Limb (tissue), 2 donors: ENCODE measurements around the gene GRPEL1.
"Not testable (repeated sequence)": the region's sequence is repeated elsewhere in the genome, so short reads cannot be mapped to it uniquely, and the experiment has no call there.

Source experiments
- DNase-seq, 2 donors: peaks; one replicate each; pipeline ENCODE4 v3.0.0-alpha.2; 2016; ENCODE audit errors: extremely low spot score in 2 of 2

Gene GRPEL1

DNA sequence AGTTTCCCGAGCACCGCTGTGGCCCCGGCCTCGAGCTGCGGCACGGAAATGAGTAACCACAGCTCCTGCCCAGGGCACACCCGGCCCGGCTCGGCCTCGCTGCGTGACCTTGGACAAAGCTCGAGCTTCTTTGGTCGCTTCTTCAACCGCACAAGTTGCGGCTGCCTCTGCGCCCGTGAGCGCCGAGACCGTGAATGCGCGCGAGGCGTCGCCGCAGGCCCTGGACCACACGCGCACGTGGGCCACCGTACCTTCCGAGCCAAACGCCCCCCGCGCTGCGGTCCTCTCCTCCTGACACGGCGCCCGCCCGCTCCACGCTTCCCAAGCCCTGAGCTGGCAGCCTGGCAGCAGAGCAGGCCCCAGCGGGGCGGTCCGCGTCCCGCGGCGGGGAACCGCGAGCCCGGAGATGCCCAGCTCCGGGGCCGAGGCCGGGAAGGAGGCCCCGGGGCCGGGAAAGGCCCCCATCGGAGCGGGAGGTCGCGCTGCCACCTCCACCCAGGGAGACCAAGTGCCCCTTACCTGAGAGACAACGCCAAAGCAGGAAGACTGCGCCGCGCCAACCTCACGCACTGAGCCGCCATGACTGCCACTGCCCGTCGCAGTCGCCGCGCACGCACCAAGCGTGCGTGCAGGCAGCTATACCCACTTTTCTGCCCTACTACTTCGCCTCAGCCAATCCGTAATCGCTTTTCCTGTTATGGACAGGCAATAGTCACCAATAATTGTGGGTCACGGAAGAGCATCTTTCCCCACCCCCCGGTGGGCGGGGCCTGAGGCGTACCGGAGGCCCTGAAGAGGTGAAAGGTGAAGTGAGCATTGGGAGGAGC lies at the start of gene GRPEL1:
Gene GRPEL1, minus strand, starts transcription at position 613 of the 827 bp plus-strand sequence. Its CDS starts 32 bp downstream, at position 581.
- peak; percentile 100 for DNase-seq

DNA sequence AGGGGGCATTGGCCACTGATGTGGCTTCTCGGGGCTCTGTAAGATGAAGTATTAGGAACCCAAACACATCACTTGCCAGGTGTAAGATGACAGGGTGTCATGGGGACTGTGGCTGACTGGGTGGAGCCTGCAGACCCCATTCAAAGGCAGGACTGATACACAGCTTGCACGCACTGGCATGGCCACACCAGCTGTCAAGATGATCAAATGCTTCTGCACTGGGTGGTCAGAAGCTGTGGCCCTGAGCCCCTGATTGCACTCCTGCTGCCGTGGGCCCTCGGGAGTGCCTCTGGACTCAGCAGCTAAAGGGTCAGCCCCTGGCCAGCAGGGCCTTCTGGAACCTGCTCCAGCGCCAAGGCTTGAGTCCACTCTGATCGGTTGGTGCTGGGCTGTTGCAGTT lies 48.8 kb upstream of the GRPEL1 start:
- no peak for DNase-seq

DNA sequence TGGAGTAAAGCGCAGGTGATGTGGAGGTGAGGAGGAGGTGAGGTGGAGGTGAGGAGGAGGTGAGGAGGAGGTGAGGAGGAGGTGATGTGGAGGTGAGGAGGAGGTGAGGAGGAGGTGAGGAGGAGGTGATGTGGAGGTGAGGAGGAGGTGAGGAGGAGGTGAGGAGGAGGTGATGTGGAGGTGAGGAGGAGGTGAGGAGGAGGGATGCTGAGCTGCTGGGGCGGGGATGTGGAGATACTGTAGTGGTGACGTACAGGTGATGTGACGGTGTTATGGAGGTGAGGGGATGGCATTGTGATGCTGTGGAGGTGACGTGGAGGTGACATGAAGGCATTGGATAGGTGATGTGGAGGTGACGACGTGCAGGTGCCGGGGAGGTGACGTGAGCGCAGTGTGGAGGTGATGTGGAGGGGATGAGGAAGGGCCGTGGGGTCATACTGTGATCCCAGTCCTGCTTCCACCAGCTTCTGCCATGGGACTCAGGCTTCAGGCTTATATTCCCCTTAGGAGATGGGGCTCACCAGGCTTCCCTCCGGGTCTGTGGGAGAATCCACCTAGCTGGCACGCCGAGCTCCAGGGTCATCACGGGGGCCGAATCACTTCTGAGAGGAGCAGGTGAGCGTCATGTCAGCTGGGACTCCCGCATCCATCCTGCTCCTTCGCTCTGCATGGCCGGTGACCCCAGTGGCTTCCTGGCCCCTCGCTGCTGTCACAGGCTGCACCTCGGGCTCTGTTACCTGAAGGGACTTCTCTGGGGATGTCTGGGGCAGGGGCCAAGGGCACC lies 47.9 kb upstream of the GRPEL1 start:
- DNase-seq = no peak

DNA sequence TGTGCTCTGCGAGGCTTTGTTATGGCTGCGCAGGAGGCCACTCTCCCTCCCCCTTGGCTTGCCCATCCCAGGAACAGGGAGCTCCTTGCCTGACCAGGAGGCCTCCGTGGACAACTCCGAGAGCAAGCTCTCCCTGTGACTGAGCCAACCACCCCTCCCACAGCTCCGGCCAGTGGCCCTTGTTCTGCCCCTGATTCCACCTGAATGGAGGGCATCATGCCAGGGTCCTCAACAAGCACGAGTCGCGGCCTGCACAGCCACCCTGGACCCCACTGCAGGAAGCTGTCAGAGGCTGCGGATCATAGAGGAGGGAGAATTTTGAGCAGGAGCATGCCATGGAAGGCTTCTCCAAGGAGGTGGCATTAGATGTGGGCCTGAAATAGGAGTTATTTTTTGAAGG lies 44.8 kb upstream of the GRPEL1 start:
- DNase-seq = no peak

DNA sequence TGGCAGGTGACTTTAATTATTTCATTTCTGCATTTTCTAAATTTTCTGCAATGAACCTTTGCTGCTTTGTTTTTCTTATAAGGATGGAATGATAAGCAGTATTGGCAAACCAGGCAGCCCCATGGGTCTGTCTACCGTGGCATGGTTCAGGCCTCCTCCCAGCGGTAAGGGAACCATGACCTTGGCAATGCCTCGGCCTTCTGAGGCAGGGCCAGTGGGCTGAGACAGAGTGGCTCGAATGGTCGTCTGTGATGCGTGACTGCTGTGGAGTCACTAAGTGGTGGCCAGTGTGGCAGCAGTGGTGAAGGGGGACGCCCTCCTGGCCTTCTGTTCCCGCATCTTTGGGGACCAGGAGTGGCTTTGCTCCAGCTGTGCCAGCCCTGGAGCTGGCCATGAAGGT lies 43.6 kb upstream of the GRPEL1 start:
- no peak for DNase-seq

DNA sequence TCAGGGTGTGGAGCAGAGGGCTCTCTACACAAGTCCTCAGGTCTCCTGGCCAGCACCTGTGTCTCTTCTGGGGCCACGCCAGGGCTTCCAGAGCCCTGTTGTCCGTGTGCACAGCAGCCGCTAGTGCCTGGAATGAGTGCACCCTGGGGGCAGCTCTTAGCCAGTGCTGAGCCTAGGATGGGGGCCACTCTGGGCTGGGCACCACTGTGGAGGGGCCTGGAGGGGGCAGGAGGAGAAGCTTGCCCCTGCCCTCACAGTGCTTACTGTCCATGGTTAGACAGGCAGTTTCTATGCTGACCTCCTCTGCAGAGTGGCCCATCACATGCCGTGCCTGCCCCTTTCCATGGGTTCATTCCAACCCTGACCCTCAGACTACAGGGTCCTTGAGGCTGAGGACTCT lies 42.7 kb upstream of the GRPEL1 start:
- no peak for DNase-seq

DNA sequence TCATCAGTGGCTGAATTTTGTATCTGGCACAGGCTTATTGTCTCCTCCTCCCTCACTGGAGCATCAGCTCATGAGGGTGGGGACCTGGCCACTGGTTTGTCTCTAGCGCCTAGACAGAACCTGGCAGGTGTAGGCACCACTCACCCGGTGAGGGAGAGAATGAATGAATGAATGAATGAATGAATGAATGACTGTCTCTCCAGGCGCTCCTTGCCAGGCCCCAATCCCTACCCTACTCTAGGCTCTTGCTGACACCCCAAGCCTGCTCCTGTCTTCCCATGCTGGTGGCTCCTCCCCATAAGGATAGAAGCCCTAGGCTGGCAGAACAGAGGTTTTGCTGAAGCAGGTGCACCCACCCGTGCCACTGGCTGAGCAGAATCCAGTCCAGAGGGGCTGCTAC lies 41.3 kb upstream of the GRPEL1 start:
- no peak for DNase-seq

DNA sequence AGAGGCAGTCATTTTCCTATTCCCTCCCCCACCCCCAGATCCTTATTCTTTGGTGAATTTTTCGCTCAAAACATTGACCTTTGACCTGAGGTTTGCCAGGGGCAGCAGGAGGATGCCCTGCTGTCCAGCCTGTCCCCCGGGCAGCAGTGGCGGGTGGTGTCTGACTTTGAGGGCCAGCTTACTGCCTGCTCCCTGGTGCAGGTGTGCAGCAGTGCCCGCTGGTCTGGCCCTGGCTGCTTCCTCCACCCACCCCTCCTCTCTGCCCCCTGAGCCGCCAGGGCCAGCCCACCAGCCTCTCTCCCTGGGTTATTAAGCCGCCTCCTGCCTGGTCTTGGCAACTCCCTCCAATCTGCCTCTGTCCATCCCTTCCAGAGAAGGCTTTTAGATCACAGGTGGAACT lies 40.8 kb upstream of the GRPEL1 start:
- no peak for DNase-seq

DNA sequence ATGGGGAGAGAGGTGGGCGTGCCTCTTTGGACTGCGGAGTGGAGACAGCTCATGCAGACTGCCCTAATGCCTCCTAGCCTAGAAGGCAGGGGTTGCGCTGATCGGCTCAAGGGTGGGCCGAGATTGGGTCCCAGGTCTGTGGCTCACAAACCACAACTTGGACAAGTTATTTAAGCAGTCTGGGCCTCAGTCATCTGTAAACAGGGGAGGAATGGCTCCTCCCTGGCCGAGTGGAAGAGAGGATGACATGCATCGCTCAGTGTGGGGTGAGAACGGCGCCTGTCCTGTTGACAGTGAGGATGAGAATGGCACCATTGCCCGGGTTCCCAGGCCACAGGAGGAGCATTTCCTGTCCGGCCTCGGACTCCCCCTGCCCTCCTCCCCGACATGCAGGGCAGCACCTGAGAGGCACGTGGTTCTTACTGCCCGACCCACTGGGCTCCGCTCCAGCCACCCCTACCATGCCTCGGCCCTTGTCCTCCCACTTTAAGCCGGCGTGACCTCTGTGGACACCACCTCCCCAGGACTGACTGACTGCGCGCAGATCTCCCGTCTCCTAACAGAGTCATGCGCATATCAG lies 40.3 kb upstream of the GRPEL1 start:
- DNase-seq = no peak

DNA sequence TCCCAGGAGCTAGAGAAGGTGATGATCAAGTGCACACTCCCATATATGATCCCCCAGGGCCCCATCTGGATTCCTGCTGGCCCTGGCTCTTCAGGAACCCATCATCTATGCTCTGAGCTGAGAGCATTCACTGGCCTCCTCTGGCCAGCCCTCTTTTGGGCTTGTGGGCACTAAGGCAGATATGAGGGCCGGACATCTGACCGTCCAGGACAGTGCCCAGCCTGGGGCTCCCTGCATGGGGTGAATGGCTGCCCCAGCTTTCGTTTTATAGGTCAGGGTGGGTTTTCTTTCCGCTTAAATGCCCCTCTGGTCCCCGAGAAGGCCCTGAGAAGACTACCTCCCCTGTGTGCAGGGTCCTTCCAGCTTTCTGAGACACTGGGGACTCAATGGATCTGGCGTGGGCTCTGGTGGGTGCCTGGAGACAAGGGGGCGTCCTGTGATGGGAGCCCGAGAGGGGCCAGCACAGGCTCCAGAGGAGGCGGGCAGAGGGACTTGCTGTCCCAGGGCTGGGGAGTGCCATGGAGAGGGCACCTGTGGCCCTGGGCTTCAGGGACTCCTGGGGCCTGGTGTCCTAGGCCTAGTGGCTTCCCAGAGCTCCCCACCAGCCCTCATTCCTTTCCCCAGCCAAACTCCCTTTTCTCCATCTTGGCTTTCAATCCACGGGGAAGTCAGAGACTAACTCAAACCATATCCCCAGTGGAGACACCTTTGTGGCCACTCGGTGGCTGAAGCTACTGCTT lies 39.5 kb upstream of the GRPEL1 start:
- no peak for DNase-seq

DNA sequence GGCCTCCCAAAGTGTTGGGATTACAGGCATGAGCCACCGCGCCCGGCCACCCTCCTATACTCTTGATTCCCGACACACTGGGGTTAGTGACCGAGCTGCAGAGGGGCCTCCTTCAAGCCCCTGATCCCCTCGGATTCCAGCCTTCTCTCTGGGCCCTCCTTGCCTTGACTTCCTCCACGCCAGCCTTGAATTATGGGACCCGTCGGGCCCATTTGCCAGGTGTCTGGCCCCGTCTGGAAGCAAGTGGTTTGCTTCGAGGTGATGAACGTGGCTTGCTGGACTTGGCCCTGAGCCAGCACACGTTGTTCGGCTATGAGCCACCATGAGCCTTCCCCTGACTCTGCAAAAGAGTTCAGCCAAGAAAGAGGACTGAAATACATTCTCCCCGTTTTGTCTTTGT lies 37.4 kb upstream of the GRPEL1 start:
- DNase-seq = peak in 1 of 2 donors; percentile 61

DNA sequence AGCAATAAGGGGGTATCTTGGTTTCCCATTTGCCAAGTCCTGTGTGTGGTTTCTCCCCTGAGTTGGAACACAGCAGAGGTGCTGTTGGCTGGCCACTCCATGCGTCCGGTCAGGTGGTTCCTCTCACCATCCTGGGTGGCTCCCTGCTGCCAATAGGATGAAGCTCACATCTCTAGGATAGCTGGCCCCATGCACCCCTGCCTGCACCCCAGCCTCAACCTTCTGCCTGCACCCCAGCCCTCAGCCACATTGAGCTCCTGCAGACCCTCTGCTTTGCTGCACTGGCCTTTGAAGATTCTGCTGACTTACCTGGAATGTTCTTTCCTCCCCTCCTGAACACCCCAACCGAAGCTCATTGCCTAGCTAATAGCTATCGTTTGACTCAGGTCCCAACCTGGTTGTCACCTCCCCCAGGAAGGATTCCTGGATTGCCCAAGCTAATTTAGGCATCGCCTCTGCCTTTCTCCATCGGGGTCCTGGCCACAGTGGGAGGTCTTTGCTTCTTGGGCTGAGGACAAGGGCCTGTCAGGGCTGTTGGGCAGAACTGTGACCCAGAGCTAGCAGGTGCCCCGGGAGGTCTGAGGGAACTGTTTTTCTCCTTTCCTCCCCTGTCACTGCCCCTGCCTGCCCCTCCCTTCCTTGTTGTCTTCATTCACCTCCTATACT lies 36.6 kb upstream of the GRPEL1 start:
- DNase-seq = no peak

DNA sequence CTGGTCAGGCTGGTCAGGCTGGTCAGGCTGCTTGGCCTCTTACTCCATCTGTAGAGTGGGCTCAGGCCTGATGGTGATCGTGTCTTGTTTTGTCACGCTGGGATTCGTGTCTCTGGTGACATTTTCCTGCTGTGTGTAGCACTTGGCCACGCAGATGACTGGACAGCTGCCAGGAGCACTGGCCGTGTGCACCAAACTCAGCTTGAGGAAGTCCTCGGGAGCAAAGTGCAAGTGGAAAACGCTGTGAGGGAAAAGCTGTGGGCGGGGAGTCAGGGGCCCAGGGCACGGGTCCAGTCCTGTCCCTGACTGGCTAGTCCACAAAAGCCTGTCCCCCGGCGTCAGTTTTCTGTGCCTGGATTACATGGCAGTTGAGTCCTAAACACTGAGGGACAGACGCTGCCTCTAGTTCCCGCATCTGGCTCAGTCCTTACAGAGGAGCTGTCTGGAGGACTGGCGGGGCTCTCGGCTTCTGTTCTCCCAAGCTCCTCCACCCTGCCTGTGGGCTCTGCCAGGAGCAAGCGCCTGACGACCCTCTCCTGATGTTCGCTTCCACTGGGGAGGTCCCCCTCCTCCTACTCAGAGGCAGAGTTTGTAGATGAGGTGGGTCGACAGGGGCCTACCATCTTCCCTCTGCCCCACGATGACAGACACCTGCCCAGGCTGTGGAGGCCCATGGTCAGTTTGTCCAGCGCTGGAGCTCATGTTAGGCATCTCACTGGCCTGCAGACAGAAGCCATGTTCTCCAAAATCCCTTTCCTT lies 35.9 kb upstream of the GRPEL1 start:
- peak; percentile 44 to 64 for DNase-seq

DNA sequence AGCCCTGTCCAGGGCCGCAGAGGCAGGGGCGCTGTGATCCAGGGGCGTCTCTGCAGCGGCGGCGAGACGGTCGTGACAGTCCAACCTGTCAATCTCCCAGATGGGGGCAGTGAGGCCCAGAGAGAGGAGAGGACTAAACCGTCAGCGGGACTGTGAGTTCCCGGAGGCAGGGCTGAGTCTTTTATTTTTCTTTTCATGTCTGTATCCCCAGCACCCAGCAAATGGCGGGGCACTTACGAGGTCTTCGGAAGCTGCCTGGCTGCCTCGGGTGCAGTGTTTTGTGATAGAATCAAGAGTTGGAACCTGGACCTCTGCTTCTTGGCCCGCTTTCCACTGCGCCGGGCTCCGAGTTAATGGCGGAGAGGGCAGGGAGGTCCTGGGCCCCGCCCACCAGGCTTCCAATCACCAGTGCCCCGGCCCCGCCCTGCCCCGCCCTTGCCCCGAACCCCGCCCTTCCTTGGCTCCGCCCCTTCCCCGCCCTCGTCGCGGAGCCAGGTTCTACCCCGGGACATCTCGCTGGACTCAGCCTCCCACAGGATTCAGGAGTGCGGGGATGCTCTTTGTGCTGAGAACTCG lies 35.3 kb upstream of the GRPEL1 start:
- peak; percentile 80 to 83 for DNase-seq

DNA sequence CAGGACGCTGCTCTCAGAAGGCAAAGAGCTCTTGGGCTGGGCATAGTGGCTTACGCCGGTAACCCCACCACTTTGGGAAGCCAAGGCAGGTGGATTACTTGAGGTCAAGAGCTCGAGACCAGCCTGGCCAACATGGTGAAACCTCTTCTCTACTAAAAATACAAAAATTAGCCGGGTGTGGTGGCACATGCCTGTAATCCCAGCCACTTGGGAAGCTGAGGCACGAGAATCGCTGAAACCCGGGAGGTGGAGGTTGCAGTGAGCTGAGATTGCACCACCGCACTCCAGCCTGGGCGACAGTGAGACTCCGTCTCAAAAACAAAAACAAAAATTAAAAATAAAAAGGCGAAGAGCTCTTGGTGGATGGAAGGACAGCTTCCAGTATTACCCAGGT lies 34.6 kb upstream of the GRPEL1 start:
- not testable (repeated sequence) for DNase-seq

DNA sequence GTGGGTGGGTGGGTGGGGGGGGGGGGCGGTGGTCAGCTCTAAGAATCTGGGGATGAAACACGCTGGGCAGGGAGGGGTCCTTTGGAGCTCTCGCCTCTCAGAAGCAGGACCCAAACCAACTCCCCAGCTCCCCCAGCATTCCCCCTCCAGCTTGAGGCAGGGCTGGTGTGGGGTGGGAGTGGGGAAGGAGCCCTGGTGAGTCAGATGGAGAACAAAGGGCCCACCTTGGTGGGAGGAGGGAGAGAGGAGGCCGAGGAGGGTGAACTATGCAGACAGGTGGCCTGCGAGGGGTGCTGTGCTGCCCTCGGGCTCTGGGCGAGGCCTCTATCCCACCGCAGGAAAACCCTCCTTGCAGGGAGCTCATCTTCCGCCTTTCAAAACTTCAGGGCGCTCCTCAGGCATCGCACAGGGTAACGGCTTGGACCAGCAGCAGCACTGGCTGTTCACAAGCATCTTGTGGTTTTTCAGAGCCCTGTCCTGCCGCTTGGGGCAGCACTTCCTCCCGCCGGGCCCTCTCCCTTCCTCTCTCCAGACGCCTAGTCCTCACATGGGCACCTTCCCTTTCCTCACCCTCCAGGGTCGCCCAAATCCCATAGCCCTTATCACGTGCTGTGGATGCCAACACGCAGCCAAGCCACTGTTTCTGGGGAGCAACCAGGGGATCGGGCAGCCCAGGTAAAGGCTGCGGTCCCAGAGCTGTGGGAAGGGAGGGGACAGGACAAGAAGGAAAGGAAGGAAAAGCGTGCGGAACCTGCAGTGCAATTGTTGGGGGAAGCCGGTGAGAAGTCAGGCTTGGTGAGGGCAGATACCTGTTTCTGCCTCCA lies 34.0 kb upstream of the GRPEL1 start:
- peak; percentile 51 to 77 for DNase-seq

DNA sequence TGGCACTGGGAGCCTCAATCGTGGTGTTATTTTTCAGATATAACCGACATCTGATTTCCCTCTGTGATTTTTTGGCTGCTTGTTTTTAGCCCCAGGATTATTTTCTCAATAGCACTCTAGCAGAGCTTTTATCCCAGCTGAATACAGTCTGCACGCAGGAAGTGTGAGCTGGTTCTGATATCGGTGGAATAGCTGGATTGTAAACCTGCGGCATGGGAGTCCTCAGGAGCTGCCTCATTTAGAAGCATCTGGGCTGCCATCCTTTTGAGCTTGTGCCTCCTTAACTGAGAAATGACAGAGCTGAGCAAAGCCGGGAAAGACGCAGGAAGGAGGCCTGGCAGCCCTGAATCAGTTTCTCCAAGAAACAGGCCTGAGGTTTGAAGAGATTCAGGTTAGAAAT lies 28.4 kb upstream of the GRPEL1 start:
- DNase-seq = no peak

DNA sequence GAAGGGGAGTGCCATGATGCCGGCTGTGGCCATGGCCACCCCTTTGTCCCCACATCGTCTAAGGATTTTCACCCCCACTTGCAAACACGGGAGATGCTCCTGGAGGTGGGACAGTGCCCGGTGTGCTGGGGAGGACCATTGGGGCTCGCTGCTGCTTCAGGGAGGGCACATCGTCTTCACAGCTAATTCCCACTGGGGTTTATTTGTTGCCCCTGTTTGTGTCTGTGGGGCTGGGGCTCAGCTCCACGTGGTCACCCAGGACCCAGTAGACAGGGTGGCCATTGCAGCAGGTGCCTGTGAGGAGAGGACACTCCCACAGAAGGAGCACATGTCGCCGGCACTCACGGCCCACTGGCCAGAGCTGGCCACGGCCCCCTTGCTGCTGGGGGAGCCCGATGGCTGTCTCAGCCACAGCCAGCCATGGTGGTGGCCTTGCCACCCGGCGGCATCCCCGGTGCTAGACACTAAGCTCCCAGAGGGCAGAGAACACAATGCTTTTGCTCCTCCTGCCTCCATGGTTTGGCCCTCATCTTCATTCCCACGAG lies 27.8 kb upstream of the GRPEL1 start:
- no peak for DNase-seq

DNA sequence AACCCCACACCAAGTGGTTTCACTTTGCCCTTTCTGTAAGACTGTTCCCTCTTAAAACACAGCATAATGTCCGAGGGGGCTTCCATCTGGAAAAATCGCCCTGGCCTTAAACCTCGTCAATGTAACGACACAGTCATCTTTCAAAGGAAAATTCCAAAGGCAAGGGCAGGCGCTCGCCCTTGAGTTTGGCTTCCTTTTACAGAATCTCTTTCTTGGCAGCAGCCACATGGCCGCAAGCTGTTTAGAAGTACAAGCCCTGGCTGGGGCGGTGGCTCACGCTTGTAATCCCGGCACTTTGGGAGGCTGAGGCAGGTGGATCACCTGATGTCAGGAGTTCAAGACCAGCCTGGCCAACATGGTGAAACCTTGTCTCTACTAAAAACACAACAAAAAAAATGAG lies 27.1 kb upstream of the GRPEL1 start:
- no peak for DNase-seq
